Measurements from ENCODE around the gene CTDNEP1. TPM values are rescaled to one million over a fixed set of nuclear protein-coding genes. Genes with fewer than 3 reads are reported as not detected.

The CTDNEP1 gene
- total and polyA plus RNA-seq, 2 of the 4 experiments (the other 2 are of a cell fraction) = 23.8 to 132 TPM

- intact Hi-C loops (cut with micrococcal nuclease) = loop anchor here (5.0 kb wide), 1 partner anchor 59 kb away; no protein-coding TSS in a partner anchor
- TF ChIP-seq, protein P1, sequence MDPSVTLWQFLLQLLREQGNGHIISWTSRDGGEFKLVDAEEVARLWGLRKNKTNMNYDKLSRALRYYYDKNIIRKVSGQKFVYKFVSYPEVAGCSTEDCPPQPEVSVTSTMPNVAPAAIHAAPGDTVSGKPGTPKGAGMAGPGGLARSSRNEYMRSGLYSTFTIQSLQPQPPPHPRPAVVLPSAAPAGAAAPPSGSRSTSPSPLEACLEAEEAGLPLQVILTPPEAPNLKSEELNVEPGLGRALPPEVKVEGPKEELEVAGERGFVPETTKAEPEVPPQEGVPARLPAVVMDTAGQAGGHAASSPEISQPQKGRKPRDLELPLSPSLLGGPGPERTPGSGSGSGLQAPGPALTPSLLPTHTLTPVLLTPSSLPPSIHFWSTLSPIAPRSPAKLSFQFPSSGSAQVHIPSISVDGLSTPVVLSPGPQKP (IDR thresholded peaks at IDR 0.05; ENCODE audit: borderline replicate concordance, low read depth, low read length) = no peak
- TF ChIP-seq SMC3 (IDR thresholded peaks at IDR 0.05; ENCODE audit: low read depth, low read length) (no peak), CEBPB (IDR thresholded peaks at IDR 0.05; ENCODE audit: low read depth, low read length) (no peak), RCOR1 (IDR thresholded peaks at IDR 0.05; ENCODE audit: insufficient replicate concordance, low read length) (no peak), MXI1 (IDR thresholded peaks at IDR 0.05; ENCODE audit: borderline replicate concordance, low read depth, low read length) (peak; percentile 77; the same call in 1 of the 2 replicates), CHD1 (IDR thresholded peaks at IDR 0.05; ENCODE audit: low read depth, low read length) (no peak), BHLHE40 (IDR thresholded peaks at IDR 0.05; ENCODE audit: low read depth, low read length) (no peak), POLR2A (IDR thresholded peaks at IDR 0.05; ENCODE audit: low read depth, low read length) (peak; percentile 23; the same call in 1 of the 2 replicates), NFE2L2 (IDR thresholded peaks at IDR 0.05; ENCODE audit: low read depth, low read length) (no peak), MAZ (IDR thresholded peaks at IDR 0.05; ENCODE audit: borderline replicate concordance, low read depth, low read length) (no peak)
- TF ChIP-seq, protein P2, sequence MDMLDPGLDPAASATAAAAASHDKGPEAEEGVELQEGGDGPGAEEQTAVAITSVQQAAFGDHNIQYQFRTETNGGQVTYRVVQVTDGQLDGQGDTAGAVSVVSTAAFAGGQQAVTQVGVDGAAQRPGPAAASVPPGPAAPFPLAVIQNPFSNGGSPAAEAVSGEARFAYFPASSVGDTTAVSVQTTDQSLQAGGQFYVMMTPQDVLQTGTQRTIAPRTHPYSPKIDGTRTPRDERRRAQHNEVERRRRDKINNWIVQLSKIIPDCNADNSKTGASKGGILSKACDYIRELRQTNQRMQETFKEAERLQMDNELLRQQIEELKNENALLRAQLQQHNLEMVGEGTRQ (IDR thresholded peaks at IDR 0.05; ENCODE audit: low read depth, low read length) = no peak
- 7% methylated on average over 14 of the region's 73 CpGs; no CpG with 5 or more reads in 1 of the 2 experiments for WGBS, 2 experiments (ENCODE audit: extremely low coverage in 2 of 2, insufficient read length in 1 of 2)
- 0 out of 2 replicates have a peak overlapping the region, but pooled peaks have one; percentile 75 for H4K91ac ChIP-seq (ENCODE audit: insufficient read depth, low read depth, low read length)
- no peak overlapping the region for H2BK15ac ChIP-seq (ENCODE audit: low read depth, low read length)
- H2AFZ ChIP-seq (replicated peaks; ENCODE audit: low read length, poor library complexity) = peak overlapping the region; percentile 83
- no peak overlapping the region for H3K18ac ChIP-seq (ENCODE audit: low read depth, low read length)
- H3K4ac ChIP-seq (ENCODE audit: low read depth, low read length) = peak overlapping the region; percentile 74; the same call in 1 of the 2 replicates
- no peak overlapping the region for H2BK20ac ChIP-seq (ENCODE audit: low read depth, low read length)
- H3K23ac ChIP-seq (ENCODE audit: low read depth, low read length) = no peak overlapping the region
- peak overlapping the region; percentile 87 for H3K4me2 ChIP-seq (ENCODE audit: low read depth, low read length)
- H3K36me3 ChIP-seq (ENCODE audit: control insufficient read depth, insufficient read depth, low read length) = peaks cover 36% of the 10 kb centered on the region
- dilution Hi-C loops (cut with HindIII; ENCODE audit: low sequenced_read_pairs, unreplicated experiment) = no loop called here
- H3K9me1 ChIP-seq (ENCODE audit: insufficient read depth, low read length) = peaks cover 2% of the 10 kb centered on the region; the same call in 1 of the 2 replicates
- peak overlapping the region; percentile 86 for H2AK5ac ChIP-seq (ENCODE audit: low read depth, low read length)
- no peak overlapping the region for H4K5ac ChIP-seq (ENCODE audit: low read depth, low read length)
- ChIA-PET CTCF (no interaction called here), POLR2A (ENCODE audit: unreplicated experiment) (no interaction called here)
- peak; percentile 18 for ATAC-seq (ENCODE audit: low read depth)
- peak overlapping the region; percentile 96 for H2AK9ac ChIP-seq (replicated peaks; ENCODE audit: low read depth, low read length, poor library complexity)
- no peak overlapping the region for H3K56ac ChIP-seq (ENCODE audit: extremely low read depth, insufficient read depth, low read length)
- no peaks in the 10 kb centered on the region for H3K27me3 ChIP-seq (ENCODE audit: control insufficient read depth, insufficient read depth, low read length)
- peak overlapping the region; percentile 34 to 38; a peak in 1 of 4 replicates for H4K8ac ChIP-seq (ENCODE audit: low read depth in 2 of 2, low read length in 2 of 2)
- in situ Hi-C loops (cut with MboI; ENCODE audit: low sequenced_read_pairs) = loop anchor here (25.0 kb wide), 1 partner anchor 924 kb away; the partner anchor contains the start of genes PER1 and VAMP2
- peak overlapping the region; percentile 97 for H3K27ac ChIP-seq (ENCODE audit: insufficient read depth, low read length)
- H3K14ac ChIP-seq (replicated peaks; ENCODE audit: low read depth, low read length) = peak overlapping the region; percentile 67; the same call in 1 of the 2 replicates
- H2BK120ac ChIP-seq (ENCODE audit: low read depth, low read length) = no peak overlapping the region
- BruUV-seq (replicated peaks) = no TSS peak
- H2BK5ac ChIP-seq (ENCODE audit: low read depth, low read length, poor library complexity, severe bottlenecking) = peak overlapping the region; percentile 81
- peak overlapping the region; percentile 97 for H3K9ac ChIP-seq (ENCODE audit: low read depth, low read length)
- peak overlapping the region; percentile 98 for H3K4me3 ChIP-seq (ENCODE audit: insufficient read depth, low read depth, low read length)
- H3K79me1 ChIP-seq (ENCODE audit: low read depth in 1 of 2, low read length in 2 of 2) = peaks cover 16 to 72% of the 10 kb centered on the region in 2 experiments; a peak in 3 of 4 replicates
- H3K4me1 ChIP-seq (ENCODE audit: control insufficient read depth, insufficient read depth, low read length) = peaks cover 11% of the 10 kb centered on the region
- DNase-seq = peak; percentile 46
- H3K9me3 ChIP-seq (ENCODE audit: control insufficient read depth, insufficient read depth, low read length) = no peaks in the 10 kb centered on the region
- peaks cover 35% of the 10 kb centered on the region for H4K20me1 ChIP-seq (ENCODE audit: insufficient read depth, low read length)
These were observed 13.6 kb downstream of the CTDNEP1 start for GRCh38 chr17:7237761-7238419.
